SW 1271 (cell line): ENCODE measurements around the gene SKA3.
"Not testable (repeated sequence)": the region's sequence is repeated elsewhere in the genome, so short reads cannot be mapped to it uniquely, and the experiment has no call there.

Experiments
- DNase-seq, 2 experiments: peaks; one replicate each; lab custom pipeline; 2025; lab: John Stamatoyannopoulos, UW

The SKA3 gene

GRCh38 chr13:21176215-21176981, at the start of gene SKA3, which contains the start of gene MRPL57:
SKA3 (minus strand) TSS chr13:21176552; CDS start chr13:21176477, 75 bp downstream.
MRPL57 (plus strand) TSS chr13:21176658; CDS start chr13:21176917, 259 bp downstream.
- peak; percentile 80 to 82 for DNase-seq

- no peak for DNase-seq
These were observed 48.7 kb upstream of the SKA3 start for GRCh38 chr13:21225082-21225481.

- no peak for DNase-seq
These were observed 44.9 kb upstream of the SKA3 start for GRCh38 chr13:21221268-21221667.

GRCh38 chr13:21219716-21220115, 43.4 kb upstream of the SKA3 start:
- not testable (repeated sequence) for DNase-seq

- DNase-seq = no peak
These were observed 42.7 kb upstream of the SKA3 start for GRCh38 chr13:21219036-21219381.

- DNase-seq = no peak
These were observed 42.1 kb upstream of the SKA3 start for GRCh38 chr13:21218351-21219035.

- no peak for DNase-seq
These were observed 40.0 kb upstream of the SKA3 start for GRCh38 chr13:21216332-21216731.

- DNase-seq = not testable (repeated sequence)
These were observed 39.1 kb upstream of the SKA3 start for GRCh38 chr13:21215419-21215818.

GRCh38 chr13:21212138-21212775, 35.9 kb upstream of the SKA3 start:
- DNase-seq = no peak

- no peak for DNase-seq
These were observed 32.4 kb upstream of the SKA3 start for GRCh38 chr13:21208652-21209154.

- no peak for DNase-seq
These were observed 26.6 kb upstream of the SKA3 start for GRCh38 chr13:21202767-21203531.

- DNase-seq = not testable (repeated sequence)
These were observed 25.3 kb upstream of the SKA3 start for GRCh38 chr13:21201456-21202190.

- DNase-seq = not testable (repeated sequence)
These were observed 22.0 kb upstream of the SKA3 start for GRCh38 chr13:21198391-21198790.

GRCh38 chr13:21197606-21198225, 21.4 kb upstream of the SKA3 start:
- DNase-seq = not testable (repeated sequence)

GRCh38 chr13:21194756-21195155, 18.4 kb upstream of the SKA3 start:
- DNase-seq = not testable (repeated sequence)

GRCh38 chr13:21186410-21186809, 10.1 kb upstream of the SKA3 start:
- DNase-seq = not testable (repeated sequence)

GRCh38 chr13:21181671-21182070, 5.3 kb upstream of the SKA3 start:
- no peak for DNase-seq

GRCh38 chr13:21176982-21177284, 581 bp upstream of the SKA3 start:
- no peak for DNase-seq

- peak in 1 of 2 experiments; percentile 64 for DNase-seq
These were observed 617 bp downstream of the SKA3 start for GRCh38 chr13:21175656-21176214.

GRCh38 chr13:21173767-21174166, 2.6 kb downstream of the SKA3 start:
- DNase-seq = not testable (repeated sequence)
